Measurements from ENCODE around the gene BEGAIN.

The BEGAIN gene

DNA sequence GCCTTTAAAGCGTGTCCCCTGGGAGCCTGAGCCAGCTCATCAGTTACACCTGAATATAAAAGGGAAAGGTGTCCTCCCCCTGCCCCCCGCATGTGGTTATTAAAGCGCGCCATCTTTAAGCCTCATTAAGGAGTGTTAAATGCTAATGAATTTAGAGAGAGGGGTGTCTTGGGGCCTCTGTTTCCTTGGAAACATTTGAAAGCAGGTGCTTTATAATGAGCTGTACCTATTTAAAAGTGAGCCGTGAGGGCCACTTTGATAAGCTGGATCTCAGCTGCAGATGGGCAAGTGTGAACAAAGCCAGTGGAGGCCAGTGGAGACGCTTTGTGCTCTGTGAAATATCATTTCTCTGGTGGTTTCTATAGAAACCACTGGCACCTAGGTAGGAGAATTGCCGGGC, 84.0 kb downstream of the BEGAIN start:
- DNase-seq: peak in 1 of 2 experiments; percentile 67

DNA sequence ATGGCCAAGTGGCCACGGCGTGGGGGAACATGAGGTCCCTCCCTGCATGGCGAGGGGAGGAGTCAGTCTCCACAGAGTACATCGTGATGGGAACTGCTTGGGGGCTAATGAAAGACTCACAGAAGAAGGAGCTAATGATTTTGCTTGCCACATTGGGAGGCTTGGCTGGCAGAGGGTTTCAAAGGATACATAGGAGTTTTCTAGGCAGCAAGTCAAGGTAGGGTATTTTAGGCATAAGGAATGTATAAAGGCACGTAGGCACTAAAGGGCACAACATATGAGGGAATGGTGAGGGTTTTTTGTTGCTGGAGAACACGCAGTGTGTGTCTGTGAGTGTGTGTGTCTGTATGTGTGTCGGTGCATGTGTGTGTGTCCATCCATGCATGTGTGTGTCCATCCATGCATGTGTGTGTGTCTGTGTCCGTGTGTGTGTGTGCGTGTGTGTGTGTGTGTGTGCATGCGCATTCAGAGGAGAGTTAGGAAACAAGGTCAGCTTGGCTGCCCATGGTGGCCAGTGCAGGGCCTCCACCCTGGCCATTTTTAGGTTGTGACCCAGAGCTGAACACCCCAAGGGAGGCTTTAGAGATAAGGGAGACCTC, 84.5 kb downstream of the BEGAIN start:
- no peak for DNase-seq

DNA sequence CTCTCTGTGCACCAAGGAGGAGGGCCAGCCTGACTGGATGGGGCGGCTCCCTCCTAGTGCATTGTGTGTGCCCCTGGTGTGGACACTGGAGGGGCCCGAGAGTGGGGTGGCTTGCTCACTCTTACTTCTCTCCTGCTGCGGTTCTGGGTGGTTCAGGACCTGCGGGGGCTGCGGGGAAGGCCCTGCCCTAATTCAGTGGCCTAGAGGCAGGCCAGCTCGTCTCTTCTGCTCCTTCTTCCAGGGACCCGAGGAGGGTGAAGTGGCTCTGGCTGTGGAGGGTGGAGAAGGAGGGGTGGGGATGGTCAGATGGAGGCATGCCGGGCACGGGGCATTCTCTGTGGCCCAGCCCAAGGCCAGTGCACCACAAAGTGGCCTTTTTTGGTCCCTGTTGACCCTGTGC, 87.1 kb downstream of the BEGAIN start:
- no peak for DNase-seq

DNA sequence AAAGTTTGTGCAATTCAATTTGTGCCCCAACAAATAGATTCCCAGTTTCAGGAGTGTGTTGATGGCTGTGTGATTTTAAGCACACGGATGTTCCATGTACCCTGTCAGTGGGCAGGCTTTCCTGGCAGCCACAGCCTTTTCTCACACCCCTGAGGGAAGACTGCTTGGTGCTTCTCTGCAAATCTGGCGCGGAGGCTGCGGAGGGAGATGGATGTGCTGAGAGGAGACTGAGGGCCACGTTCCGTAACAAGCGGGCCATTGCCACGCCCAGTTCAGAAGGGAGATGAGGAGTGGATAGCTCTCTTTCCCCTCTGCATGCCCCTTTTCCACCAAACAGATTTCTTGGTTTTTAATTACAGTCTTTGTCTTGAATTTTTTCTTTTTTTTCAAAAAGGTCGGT, 89.1 kb downstream of the BEGAIN start:
- DNase-seq: no peak

DNA sequence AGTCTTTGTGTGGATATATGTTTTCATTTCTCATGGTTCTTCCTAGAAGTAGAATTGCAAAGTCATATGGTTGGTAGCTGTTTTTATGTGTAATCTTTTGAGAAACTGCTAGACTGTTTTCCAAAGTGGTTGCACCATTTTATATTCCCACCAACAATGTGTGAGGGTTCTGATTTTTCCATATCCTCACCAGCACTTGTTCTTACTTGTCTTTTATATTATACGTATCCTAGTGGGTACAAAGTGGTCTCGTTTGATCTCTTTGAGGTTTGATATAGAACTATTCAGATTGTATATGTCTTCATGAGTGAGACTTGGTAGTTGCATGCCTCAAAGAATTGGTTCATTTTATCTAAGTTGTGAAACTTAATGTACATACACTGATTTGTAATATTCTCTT, 91.3 kb downstream of the BEGAIN start:
- no peak for DNase-seq

DNA sequence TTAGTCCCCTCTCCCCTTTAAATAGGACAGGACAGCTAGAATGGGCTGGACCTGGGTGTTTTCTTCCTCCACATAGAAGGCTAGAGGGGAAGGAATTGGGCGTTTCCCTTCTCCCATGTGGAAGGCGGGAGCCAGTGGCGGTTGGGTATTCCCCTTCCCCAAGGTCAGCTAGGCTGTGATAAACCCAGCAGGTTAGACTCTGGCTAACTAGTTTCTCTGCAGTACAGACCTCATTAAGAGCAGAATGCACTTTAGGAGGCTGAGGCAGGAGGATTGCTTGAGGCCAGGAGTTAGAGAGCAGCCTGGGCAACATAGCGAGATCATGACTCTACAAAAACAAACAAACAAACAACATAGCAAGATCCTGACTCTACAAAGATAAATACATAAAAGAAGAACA, 92.6 kb downstream of the BEGAIN start:
- no peak for DNase-seq

DNA sequence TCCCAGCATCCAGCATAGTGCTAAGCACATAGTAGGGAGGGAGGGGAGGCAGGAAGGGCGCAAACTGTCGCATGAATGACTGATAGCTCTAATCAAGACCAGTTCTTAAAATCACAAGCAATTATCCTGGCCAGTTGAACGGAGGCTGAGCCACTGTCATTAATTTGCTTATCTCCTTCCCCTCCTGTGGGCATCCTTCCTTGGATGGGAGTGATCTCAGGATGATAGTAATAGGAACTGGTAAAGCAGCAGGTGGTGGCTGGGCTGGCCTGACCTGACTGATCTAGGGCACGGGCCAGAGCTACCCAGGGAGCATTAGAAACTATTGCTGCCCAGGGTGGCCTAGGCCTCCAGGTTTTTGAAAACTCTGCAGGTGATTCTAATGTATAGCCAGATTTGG, 97.0 kb downstream of the BEGAIN start:
- DNase-seq: no peak

DNA sequence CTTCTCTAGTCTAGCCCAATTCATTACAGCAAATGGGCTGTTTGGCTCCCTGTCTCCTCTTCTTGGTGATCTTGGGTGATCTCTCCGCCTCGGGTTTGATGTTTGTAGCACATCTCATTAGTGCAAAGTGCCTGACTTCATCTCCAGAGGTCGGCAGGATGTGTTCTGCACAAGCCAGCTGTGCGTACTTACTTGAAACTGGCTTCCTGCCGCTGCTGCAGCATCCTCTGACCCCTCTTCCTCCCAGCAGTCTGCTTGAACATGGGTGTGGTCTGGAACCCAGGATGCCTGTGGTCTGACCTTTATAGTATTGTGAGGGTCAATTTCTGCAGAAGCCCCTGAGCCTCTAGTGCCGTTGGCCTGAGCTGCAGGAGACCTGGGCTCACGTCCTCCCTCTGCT, 99.2 kb downstream of the BEGAIN start:
- no peak for DNase-seq

DNA sequence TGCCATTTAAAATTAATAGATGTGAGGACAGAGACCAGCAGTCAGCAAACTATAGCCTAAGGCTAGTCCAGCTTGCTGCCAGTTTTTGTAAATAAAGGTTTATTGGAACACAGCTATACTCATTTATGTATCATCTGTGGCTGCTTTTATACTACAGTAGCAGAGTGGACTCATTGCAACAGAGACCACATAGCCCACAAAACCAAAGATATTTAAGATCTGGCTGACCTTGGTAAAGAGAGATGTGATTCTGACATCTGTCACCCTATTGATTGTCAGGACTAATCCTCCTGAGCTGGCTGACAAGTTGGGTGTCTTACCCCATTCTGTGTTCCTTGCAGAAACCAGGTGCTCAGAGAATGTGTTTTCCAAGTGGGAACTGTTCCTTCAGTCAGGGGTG, 99.9 kb downstream of the BEGAIN start:
- no peak for DNase-seq
